HCT116 (cell line): ENCODE measurements around the gene STRIP1. TPM values are rescaled to one million over a fixed set of nuclear protein-coding genes. Genes with fewer than 3 reads are reported as not detected.

Source experiments
- ATAC-seq: fragments of 200-7000 bp; cut with Tn5 transposase; 2 replicates; pipeline ENCODE4 v1.9.1; 2020; ENCODE audit warnings: mild to moderate bottlenecking, moderate library complexity
- BruUV-seq: library from RNA; stranded (reverse); fragments of 400-500 nt; replicated peaks from 2 replicates; lab custom pipeline; 2021; lab: Mats Ljungman, UMichigan
- CTCF ChIA-PET: fragments of 300-600 bp; sonication (Branson Sonifier 250); formaldehyde crosslinking; loops from one replicate; lab custom pipeline; 2021; ENCODE audit warnings: antibody characterized with exemption; lab: Charles Lee
- POLR2A ChIA-PET: fragments of 300-600, 350-600 bp; sonication (Branson Sonifier 250); formaldehyde crosslinking; loops from one replicate; lab custom pipeline; 2021; ENCODE audit warnings: antibody characterized with exemption; lab: Charles Lee
- RAD21 ChIA-PET, 2 experiments: fragments of 300-600 bp; sonication (Branson Sonifier 250); formaldehyde crosslinking; loops; one replicate each; lab custom pipeline; 2023; ENCODE audit warnings: low total read pairs in 2 of 2; ENCODE audit not compliant: uncharacterized antibody in 2 of 2, unreplicated experiment in 2 of 2, low non-redundant PET in 1 of 2; lab: Charles Lee
- DNase-seq: peaks from one replicate; pipeline ENCODE4 v3.0.0-alpha.2; 2010; ENCODE audit warnings: low read depth, low spot score
- H2AFZ ChIP-seq: fragments of 200-600 bp; shearing (Covaris generic), sonication (generic); 2 replicates; pipeline ENCODE4 v1.6.1; 2017; ENCODE audit warnings: low read depth, mixed run types, mixed read lengths, antibody characterized with exemption, low read length; ENCODE audit not compliant: poor library complexity, severe bottlenecking
- H3K27ac ChIP-seq: 2 replicates; pipeline ENCODE4 v1.5.1; 2012; ENCODE audit warnings: low read depth, low read length
- H3K27me3 ChIP-seq: fragments of 200-600 bp; sonication (generic); 2 replicates; pipeline ENCODE4 v1.6.1; 2016; ENCODE audit warnings: mixed run types, low read length, mixed read lengths; ENCODE audit not compliant: insufficient read depth
- H3K36me3 ChIP-seq, 2 experiments: fragments of 200-500 bp in 1 of 2; fragments of 200-600 bp in 1 of 2; sonication (Bioruptor generic) in 1 of 2; sonication (generic) in 1 of 2; 2 replicates each; pipeline versions ENCODE4 v1.5.1 to v1.6.1; 2014 to 2016; ENCODE audit warnings: low read length in 2 of 2, inconsistent platforms in 1 of 2, mixed read lengths in 1 of 2, mixed run types in 1 of 2; ENCODE audit not compliant: insufficient read depth in 2 of 2, control insufficient read depth in 1 of 2
- H3K4me1 ChIP-seq, 2 experiments: fragments of 200-600 bp in 1 of 2; sonication (generic) in 1 of 2; 2 replicates each; pipeline versions ENCODE4 v1.5.1 to v1.6.1; 2012 to 2017; ENCODE audit warnings: low read length in 2 of 2, inconsistent platforms in 1 of 2, mild to moderate bottlenecking in 1 of 2, mixed read lengths in 1 of 2, mixed run types in 1 of 2, moderate library complexity in 1 of 2; ENCODE audit not compliant: insufficient read depth in 2 of 2, control insufficient read depth in 1 of 2
- H3K4me2 ChIP-seq: fragments of 200-600 bp; sonication (generic); 2 replicates; pipeline ENCODE4 v1.6.1; 2017; ENCODE audit warnings: mixed run types, low read length, mixed read lengths
- H3K4me3 ChIP-seq, 2 experiments: fragments of 200-600 bp in 1 of 2; sonication (generic) in 1 of 2; replicated peaks in 1 of 2; 2 replicates each; pipeline ENCODE4 v1.5.1; 2011 to 2016; ENCODE audit warnings: low read length in 2 of 2, control low read depth in 1 of 2, low read depth in 1 of 2, mild to moderate bottlenecking in 1 of 2, mixed read lengths in 1 of 2, mixed run types in 1 of 2
- H3K79me2 ChIP-seq: fragments of 200-600 bp; sonication (generic); 2 replicates; pipeline ENCODE4 v1.6.1; 2017; ENCODE audit warnings: mild to moderate bottlenecking, mixed run types, low read length, moderate library complexity, mixed read lengths; ENCODE audit not compliant: insufficient read depth
- H3K9ac ChIP-seq: fragments of 200-600 bp; sonication (generic); 2 replicates; pipeline ENCODE4 v1.6.1; 2016; ENCODE audit warnings: low read length, mixed read lengths
- H3K9me2 ChIP-seq: fragments of 200-600 bp; sonication (generic), shearing (Covaris generic); 2 replicates; pipeline ENCODE4 v1.6.1; 2017; ENCODE audit warnings: mixed run types, mild to moderate bottlenecking, moderate library complexity; ENCODE audit not compliant: insufficient read depth
- H3K9me3 ChIP-seq, 2 experiments: fragments of 200-500 bp in 1 of 2; fragments of 200-600 bp in 1 of 2; sonication (Bioruptor generic) in 1 of 2; sonication (generic) in 1 of 2; 2 replicates each; pipeline ENCODE4 v1.6.1; 2014 to 2017; ENCODE audit warnings: low read length in 2 of 2, mixed read lengths in 2 of 2, inconsistent platforms in 1 of 2, low read depth in 1 of 2, mild to moderate bottlenecking in 1 of 2, mixed run types in 1 of 2, moderate library complexity in 1 of 2; ENCODE audit not compliant: control insufficient read depth in 1 of 2, insufficient read depth in 1 of 2
- H4K20me1 ChIP-seq: fragments of 200-600 bp; sonication (generic), shearing (Covaris generic); 2 replicates; pipeline ENCODE4 v1.6.1; 2017; ENCODE audit warnings: mixed run types, mild to moderate bottlenecking, moderate library complexity; ENCODE audit not compliant: insufficient read depth
- CBX3 ChIP-seq: IDR thresholded peaks from 2 replicates; pipeline ENCODE4 v1.6.1; 2012; ENCODE audit warnings: low read depth
- CEBPB ChIP-seq: IDR thresholded peaks from 2 replicates; pipeline ENCODE4 v1.6.1; 2012; ENCODE audit warnings: low read depth
- EGR1 ChIP-seq: IDR thresholded peaks from 2 replicates; pipeline ENCODE4 v1.6.1; 2012; ENCODE audit warnings: low read depth
- ELF1 ChIP-seq: IDR thresholded peaks from 2 replicates; pipeline ENCODE4 v1.6.1; 2012; ENCODE audit warnings: low read depth, borderline replicate concordance
- EZH2phosphoT487 ChIP-seq: fragments of 200-600 bp; IDR thresholded peaks from 2 replicates; pipeline ENCODE4 v1.6.1; 2018; ENCODE audit warnings: antibody characterized with exemption, borderline replicate concordance
- POLR2A ChIP-seq: IDR thresholded peaks from 2 replicates; pipeline ENCODE4 v1.7.0; 2011; ENCODE audit warnings: borderline replicate concordance; ENCODE audit not compliant: insufficient read depth, insufficient read length; ENCODE audit errors: extremely low read depth
- RAD21 ChIP-seq: IDR thresholded peaks from 2 replicates; pipeline ENCODE4 v1.6.1; 2012; ENCODE audit warnings: low read depth, mild to moderate bottlenecking
- YY1 ChIP-seq: IDR thresholded peaks from 2 replicates; pipeline ENCODE4 v1.6.1; 2011; ENCODE audit warnings: low read length, low read depth, moderate library complexity, mild to moderate bottlenecking; ENCODE audit not compliant: insufficient replicate concordance; ENCODE audit errors: extremely low read depth
- intact Hi-C: fragments of 100-400 bp; cut with micrococcal nuclease; formaldehyde crosslinking; loops from 2 replicates; pipeline ENCODE4 v1.10.0; 2022
- total RNA-seq: library from RNA; stranded (reverse); gene quantifications from one replicate; pipeline ENCODE4 v1.2.1, GENCODE V29; 2021; ENCODE audit not compliant: unreplicated experiment
- TF ChIP-seq, protein P1 (sequence below): IDR thresholded peaks from 2 replicates; pipeline ENCODE4 v1.6.1; 2011; ENCODE audit warnings: mild to moderate bottlenecking, low read length, moderate library complexity; ENCODE audit not compliant: insufficient replicate concordance; ENCODE audit errors: extremely low read depth
- TF ChIP-seq, protein P2 (sequence below): IDR thresholded peaks from 2 replicates; pipeline ENCODE4 v1.6.1; 2012
- TF ChIP-seq, protein P3 (sequence below), 3 experiments: fragments of 200-600 bp in 1 of 3; sonication (generic) in 1 of 3; IDR thresholded peaks in 2 of 3; conservative IDR thresholded peaks in 1 of 3; 2 replicates each; pipeline ENCODE4 v1.5.1; 2012 to 2017; ENCODE audit warnings: low read depth in 2 of 3, low read length in 2 of 3, antibody characterized with exemption in 1 of 3, borderline replicate concordance in 1 of 3, control low read depth in 1 of 3, mild to moderate bottlenecking in 1 of 3, mixed read lengths in 1 of 3, mixed run types in 1 of 3, moderate library complexity in 1 of 3; ENCODE audit not compliant: insufficient read depth in 1 of 3
- TF ChIP-seq, protein P4 (sequence below): IDR thresholded peaks from 2 replicates; pipeline ENCODE4 v1.6.1; 2012; ENCODE audit warnings: low read depth

The STRIP1 gene
- total RNA-seq, 1 experiment from 2014 or later, result 33.5 TPM

DNA sequence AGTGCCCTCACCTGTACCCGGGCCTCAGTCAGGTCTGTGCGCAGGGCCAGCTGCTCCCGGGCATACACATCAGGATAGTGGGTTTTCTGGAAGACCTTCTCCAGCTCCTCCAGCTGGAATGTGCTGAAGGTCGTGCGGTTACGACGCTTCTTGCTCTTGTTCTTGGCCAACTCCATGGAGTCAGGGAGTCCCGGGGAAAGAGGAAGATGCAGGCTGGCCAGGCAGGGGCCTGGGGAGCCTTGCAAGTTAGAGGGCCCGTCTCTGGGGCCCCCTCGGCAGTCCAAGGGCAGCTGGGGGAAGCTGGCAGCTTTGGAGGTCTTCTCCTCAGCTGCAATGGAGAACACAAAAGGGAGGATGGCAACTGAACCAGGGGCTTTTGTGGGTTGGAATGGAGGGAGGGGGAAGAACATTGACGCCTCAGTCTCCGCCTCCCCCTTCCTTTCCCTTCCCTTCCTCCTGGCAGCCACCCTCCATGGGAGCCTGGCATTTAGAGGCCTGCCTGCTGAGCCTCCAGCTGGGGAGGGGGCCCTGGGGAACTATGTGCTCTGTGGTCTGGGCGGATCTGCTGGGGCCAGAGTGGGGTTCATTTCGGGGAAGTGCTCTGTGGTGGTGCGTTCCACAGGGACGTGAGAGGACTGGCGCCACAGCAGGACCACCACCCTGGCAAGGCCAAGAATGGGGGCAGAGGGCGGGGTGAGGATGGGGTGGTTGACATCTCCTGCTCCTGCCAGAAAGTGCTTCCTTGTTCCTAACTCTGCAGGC, 30.3 kb downstream of the STRIP1 start (continued):
- TF ChIP-seq, protein P1, sequence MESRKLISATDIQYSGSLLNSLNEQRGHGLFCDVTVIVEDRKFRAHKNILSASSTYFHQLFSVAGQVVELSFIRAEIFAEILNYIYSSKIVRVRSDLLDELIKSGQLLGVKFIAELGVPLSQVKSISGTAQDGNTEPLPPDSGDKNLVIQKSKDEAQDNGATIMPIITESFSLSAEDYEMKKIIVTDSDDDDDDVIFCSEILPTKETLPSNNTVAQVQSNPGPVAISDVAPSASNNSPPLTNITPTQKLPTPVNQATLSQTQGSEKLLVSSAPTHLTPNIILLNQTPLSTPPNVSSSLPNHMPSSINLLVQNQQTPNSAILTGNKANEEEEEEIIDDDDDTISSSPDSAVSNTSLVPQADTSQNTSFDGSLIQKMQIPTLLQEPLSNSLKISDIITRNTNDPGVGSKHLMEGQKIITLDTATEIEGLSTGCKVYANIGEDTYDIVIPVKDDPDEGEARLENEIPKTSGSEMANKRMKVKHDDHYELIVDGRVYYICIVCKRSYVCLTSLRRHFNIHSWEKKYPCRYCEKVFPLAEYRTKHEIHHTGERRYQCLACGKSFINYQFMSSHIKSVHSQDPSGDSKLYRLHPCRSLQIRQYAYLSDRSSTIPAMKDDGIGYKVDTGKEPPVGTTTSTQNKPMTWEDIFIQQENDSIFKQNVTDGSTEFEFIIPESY, result no peak
- no peak for TF ChIP-seq CEBPB
- TF ChIP-seq YY1, result no peak

DNA sequence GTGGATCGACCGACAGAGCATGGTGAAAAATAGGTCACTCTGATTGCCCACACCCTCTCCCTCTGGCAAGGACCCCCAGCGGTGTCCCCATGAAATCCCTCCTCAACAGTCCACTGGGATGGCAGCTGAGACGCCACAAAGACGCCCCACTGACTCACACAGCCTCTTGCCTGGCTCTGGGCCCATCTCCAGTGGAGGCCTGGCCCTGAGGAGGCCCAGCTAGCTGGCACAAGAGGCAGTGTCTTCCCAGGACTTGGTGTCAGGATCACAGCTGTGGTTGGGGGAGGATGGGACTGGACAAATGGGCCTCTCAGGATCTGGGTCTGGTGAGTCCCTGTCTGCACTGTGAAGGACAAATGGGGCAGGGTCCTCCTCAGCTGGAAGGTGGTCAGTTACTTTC, 31.4 kb downstream of the STRIP1 start:
- H2AFZ ChIP-seq, result no peak overlapping the region
- H3K27ac ChIP-seq, result no peak overlapping the region
- no peak overlapping the region for H3K4me2 ChIP-seq
- DNase-seq (no peak), ATAC-seq (no peak)
- no peak overlapping the region for H3K9ac ChIP-seq
- RAD21 ChIA-PET, result no interaction called here
- CTCF ChIA-PET, result interaction anchor here (0.8 to 1.8 kb wide), 2 partner anchors 14 to 22 kb away, joined by 4 read pairs; no protein-coding TSS in a partner anchor
- no peaks in the 10 kb centered on the region for H3K27me3 ChIP-seq
- no peaks in the 10 kb centered on the region for H3K9me3 ChIP-seq
- H3K79me2 ChIP-seq, result no peaks in the 10 kb centered on the region
- H3K4me1 ChIP-seq, result no peaks in the 10 kb centered on the region
- H3K9me2 ChIP-seq, result no peaks in the 10 kb centered on the region
- no peak overlapping the region for H3K4me3 ChIP-seq
- H3K36me3 ChIP-seq, result no peaks in the 10 kb centered on the region
- H4K20me1 ChIP-seq, result no peaks in the 10 kb centered on the region
- no TSS peak for BruUV-seq
- POLR2A ChIA-PET, result no interaction called here
- intact Hi-C loops, result no loop called here
- TF ChIP-seq, protein P2, sequence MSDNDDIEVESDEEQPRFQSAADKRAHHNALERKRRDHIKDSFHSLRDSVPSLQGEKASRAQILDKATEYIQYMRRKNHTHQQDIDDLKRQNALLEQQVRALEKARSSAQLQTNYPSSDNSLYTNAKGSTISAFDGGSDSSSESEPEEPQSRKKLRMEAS, result no peak
- TF ChIP-seq, protein P1, result no peak
- TF ChIP-seq CBX3, result no peak
- no peak for TF ChIP-seq EZH2phosphoT487
- TF ChIP-seq RAD21, result no peak
- no peak for TF ChIP-seq CEBPB
- TF ChIP-seq POLR2A, result no peak
- TF ChIP-seq, protein P3, sequence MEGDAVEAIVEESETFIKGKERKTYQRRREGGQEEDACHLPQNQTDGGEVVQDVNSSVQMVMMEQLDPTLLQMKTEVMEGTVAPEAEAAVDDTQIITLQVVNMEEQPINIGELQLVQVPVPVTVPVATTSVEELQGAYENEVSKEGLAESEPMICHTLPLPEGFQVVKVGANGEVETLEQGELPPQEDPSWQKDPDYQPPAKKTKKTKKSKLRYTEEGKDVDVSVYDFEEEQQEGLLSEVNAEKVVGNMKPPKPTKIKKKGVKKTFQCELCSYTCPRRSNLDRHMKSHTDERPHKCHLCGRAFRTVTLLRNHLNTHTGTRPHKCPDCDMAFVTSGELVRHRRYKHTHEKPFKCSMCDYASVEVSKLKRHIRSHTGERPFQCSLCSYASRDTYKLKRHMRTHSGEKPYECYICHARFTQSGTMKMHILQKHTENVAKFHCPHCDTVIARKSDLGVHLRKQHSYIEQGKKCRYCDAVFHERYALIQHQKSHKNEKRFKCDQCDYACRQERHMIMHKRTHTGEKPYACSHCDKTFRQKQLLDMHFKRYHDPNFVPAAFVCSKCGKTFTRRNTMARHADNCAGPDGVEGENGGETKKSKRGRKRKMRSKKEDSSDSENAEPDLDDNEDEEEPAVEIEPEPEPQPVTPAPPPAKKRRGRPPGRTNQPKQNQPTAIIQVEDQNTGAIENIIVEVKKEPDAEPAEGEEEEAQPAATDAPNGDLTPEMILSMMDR (IDR thresholded peaks at IDR 0.05 in 2 of 3, conservative IDR thresholded peaks at IDR 0.05 in 1 of 3; ENCODE audit: borderline replicate concordance in 1 of 3, insufficient read depth in 1 of 3, low read depth in 2 of 3, low read length in 2 of 3), result no peak
- TF ChIP-seq ELF1, result no peak
- TF ChIP-seq EGR1, result no peak
- TF ChIP-seq YY1, result no peak
- TF ChIP-seq, protein P4, sequence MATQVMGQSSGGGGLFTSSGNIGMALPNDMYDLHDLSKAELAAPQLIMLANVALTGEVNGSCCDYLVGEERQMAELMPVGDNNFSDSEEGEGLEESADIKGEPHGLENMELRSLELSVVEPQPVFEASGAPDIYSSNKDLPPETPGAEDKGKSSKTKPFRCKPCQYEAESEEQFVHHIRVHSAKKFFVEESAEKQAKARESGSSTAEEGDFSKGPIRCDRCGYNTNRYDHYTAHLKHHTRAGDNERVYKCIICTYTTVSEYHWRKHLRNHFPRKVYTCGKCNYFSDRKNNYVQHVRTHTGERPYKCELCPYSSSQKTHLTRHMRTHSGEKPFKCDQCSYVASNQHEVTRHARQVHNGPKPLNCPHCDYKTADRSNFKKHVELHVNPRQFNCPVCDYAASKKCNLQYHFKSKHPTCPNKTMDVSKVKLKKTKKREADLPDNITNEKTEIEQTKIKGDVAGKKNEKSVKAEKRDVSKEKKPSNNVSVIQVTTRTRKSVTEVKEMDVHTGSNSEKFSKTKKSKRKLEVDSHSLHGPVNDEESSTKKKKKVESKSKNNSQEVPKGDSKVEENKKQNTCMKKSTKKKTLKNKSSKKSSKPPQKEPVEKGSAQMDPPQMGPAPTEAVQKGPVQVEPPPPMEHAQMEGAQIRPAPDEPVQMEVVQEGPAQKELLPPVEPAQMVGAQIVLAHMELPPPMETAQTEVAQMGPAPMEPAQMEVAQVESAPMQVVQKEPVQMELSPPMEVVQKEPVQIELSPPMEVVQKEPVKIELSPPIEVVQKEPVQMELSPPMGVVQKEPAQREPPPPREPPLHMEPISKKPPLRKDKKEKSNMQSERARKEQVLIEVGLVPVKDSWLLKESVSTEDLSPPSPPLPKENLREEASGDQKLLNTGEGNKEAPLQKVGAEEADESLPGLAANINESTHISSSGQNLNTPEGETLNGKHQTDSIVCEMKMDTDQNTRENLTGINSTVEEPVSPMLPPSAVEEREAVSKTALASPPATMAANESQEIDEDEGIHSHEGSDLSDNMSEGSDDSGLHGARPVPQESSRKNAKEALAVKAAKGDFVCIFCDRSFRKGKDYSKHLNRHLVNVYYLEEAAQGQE, result no peak
